Liver (tissue), 3 donors: ENCODE results near the gene HAAO.

Source experiments
- CTCF ChIP-seq: fragments of 150-350 bp; IDR thresholded peaks from 2 replicates; pipeline ENCODE4 v1.5.1; 2017; ENCODE audit warnings: improper control_type of control experiment, low read depth, low read length; ENCODE audit not compliant: missing input control
- JUND ChIP-seq, 2 donors: IDR thresholded peaks; 2 replicates each; pipeline ENCODE4 v1.6.1; 2016; ENCODE audit warnings: antibody characterized with exemption in 2 of 2
- MAX ChIP-seq: IDR thresholded peaks from 2 replicates; pipeline ENCODE4 v1.6.1; 2016; ENCODE audit warnings: antibody characterized with exemption
- donor health status: healthy.
- donor health status: healthy.

GRCh38 chr2:42725657-42726056, 66.7 kb downstream of the HAAO start:
- TF ChIP-seq CTCF (no peak), MAX (no peak), JUND (IDR thresholded peaks at IDR 0.05) (no peak)
